HL-60/S4 (cell line): ENCODE measurements around the gene ITPR1.

Experiments used
- in situ Hi-C: fragments of 300-500 bp; cut with MboI; formaldehyde crosslinking; loops from 2 replicates; pipeline ENCODE4 v1.14.3; 2022; ENCODE audit warnings: low sequenced_read_pairs

Gene ITPR1

DNA sequence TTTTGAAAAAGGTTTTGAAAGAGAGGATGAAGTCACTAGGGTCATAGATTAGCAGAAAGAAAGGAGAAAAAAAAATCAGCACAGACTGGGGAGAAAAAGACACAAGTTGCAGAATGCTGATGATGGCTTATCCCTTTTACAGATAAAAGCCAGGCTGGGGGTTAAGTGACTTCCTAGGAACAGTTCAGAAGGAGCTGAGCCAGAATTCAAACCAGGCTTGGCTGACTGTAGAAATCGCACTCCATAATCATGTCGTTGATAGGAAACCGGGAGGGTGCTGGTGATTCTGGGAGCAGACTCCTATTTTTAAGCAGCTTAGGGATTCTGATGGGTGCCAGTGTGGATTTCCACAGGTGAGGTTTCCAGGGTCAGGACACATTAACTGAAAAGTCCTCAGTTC is 326.6 kb downstream of the ITPR1 start:
- in situ Hi-C loops: no loop called here

- in situ Hi-C loops: no loop called here
Observed at GRCh38 chr3:4820296-4821121, 327.4 kb downstream of the ITPR1 start.

- in situ Hi-C loops: no loop called here
Observed at GRCh38 chr3:4821338-4821737, 328.2 kb downstream of the ITPR1 start.

DNA sequence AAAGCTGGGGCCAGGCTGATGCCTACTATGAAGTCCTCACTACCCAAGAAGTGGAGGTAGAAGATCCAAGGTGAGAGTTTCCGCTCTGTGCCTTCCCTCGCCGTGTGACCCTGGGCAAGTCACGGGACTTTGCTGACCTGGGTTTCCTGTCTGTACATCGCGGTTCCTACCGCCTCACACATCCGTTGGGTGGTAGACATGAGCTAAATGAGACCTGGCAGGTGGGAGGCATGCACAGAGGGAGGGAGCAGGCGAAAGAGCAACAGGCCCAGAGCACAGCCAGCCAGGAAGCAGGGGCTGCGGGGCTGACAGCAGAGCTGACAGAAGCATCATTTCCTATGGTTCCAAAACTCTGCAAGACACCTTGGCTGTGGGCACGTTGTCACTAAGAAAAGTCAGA is 328.8 kb downstream of the ITPR1 start:
- in situ Hi-C loops: no loop called here

DNA sequence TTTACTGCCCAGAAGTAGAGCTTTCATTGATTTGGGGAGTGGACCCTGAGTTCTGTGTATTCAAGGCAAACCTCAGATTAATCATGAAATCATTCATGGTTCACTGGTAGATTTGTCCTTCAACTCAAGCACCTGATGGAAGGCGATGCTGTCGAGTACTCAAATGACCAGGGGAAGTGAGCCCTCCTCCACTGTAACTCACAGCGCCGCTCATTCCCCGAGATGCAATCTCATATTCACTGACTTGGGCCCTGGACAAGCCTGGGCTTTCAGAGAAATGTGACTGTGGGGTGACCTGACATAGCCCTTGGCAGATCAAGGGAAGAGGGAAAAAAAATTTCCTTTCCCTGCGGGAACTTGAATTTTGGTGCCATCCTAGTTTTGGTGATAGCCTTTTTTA is 329.4 kb downstream of the ITPR1 start:
- in situ Hi-C loops: no loop called here

- in situ Hi-C loops: no loop called here
Observed at GRCh38 chr3:4823385-4823784, 330.2 kb downstream of the ITPR1 start.

GRCh38 chr3:4823986-4824925 is 331.1 kb downstream of the ITPR1 start:
- in situ Hi-C loops: no loop called here

GRCh38 chr3:4824926-4825325 is 331.8 kb downstream of the ITPR1 start:
- in situ Hi-C loops: no loop called here

DNA sequence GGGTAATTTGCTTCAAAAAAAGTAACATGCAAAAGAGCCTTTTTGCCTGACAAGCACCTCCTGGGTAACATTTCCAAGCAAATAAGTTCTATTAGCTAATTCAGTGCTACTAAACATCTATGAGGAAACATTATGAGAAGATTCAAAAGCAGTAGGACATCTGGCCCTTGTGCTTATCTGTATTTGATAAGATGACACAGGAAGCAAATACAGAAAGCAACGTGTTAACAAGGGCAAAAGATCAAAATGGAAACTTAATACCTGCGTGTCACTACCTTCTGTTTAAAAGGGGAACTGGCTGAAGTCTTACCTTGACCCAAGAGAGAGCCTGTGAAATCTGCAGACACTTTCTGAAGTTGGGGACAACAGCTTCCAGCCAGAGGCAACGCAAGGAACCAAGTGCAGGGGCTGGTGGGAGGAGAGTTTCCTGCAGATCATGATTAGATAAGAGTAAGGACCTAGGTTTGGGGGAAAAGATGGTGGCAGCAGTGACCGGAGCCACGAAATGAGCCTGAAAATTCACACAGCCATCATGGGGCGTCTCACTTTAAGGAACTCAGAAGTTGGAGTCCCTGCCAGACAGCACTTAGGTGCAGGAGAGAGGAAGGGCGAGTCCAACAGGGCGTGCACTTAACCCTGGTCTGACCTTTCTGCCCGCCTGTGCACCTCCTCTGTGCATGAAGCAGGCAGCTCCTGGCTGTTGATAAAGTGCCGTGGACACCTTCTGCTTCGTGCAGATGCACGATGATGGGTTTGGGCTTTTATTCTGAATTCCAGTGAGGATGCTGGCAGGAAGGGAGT is 332.5 kb downstream of the ITPR1 start:
- in situ Hi-C loops: no loop called here

DNA sequence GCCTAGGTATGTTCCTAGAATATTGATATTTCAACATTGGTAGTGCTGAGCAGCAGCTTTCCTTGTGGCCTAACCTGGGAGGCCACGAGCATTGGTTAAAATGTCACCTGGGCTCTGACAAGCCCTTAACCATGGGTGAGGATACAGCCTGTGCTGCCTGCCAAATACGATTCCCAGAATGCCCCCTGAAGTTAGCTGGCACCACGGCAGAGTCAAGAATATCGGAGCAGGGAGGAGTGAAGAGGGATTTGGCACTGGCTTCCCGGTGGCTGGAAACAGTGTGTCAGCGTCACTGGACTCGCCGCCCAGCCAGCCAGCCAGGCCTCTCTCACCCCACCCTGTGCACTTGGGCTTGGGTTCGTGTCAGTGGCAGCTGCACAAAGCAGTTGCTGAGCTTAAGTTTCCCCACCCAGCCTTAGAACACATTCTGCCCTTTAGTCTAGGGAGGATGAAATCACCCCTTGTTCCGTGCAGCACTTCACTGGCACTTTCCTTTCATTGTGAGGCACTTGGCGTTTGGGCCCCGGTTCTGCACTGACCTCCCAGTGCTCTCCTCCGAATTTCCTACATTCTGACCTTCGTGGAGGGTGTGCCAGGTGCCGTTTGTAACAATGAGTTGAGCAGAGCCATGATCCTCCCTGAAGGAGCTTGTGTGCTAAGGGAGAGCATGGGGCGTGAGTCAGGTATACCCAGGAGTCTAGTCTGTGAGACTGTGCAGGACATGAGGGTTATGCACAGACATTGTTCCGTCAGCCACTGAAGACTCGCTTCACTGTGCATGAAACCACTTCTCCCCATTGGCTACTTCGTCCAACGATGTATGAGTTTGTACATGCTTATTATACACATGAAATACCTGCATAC is 333.3 kb downstream of the ITPR1 start:
- in situ Hi-C loops: no loop called here

DNA sequence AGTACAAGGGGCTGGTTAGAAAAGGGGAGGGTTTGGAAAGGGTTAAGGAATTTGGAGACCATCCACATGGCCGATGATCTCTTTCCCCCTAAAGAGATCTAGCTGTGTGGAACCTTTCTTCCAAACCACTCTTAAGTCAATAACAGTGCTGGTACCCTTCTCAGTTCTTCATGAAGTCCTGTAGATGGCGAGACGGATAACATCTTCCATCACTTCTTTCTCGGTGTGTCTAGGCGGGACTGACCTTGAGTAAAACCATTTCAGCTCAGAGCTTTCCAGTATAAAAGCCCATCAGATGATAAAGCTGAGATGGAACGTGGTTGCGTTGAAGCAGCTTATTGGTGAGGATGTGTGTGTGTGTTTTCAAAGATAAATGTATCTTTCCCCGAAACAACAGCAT is 334.6 kb downstream of the ITPR1 start:
- in situ Hi-C loops: no loop called here

GRCh38 chr3:4828279-4829030 is 335.3 kb downstream of the ITPR1 start:
- in situ Hi-C loops: no loop called here

DNA sequence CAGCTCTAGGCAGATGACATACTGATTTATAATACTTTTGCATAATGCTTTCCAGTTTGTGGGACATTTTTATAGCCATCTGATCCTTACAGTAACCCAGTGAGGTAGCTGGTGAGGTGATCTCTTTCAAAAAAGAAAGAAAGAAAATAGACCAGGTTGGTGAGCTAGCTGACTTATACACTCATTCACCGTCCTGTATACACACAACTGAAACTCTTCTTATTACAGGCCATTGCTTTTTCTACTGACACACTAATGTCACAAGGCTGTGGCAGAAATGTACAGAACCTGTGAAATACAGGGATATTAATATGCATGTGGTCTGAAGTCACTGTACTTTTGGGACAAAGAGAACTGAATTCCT is 335.9 kb downstream of the ITPR1 start:
- in situ Hi-C loops: no loop called here

DNA sequence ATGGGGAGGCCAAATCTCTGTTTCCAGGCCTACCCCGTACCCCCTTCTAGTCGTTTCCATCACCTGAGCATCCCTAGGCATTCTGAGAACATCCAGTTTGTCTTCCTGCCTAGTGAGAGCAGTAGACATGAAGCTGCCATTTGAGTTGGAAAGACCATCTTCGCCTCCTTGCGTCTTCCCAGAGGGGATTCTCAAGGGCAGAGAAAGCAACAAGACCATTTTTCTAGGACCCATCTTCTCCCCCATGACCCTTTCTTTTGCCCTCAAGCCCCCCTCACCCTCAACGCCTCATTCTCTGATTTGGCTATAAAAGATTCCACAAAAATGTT is 337.4 kb downstream of the ITPR1 start:
- in situ Hi-C loops: no loop called here

GRCh38 chr3:4831580-4831950 is 338.4 kb downstream of the ITPR1 start:
- in situ Hi-C loops: no loop called here

- in situ Hi-C loops: no loop called here
Observed at GRCh38 chr3:4833471-4833870, 340.3 kb downstream of the ITPR1 start.

- in situ Hi-C loops: no loop called here
Observed at GRCh38 chr3:4834403-4834866, 341.3 kb downstream of the ITPR1 start.

DNA sequence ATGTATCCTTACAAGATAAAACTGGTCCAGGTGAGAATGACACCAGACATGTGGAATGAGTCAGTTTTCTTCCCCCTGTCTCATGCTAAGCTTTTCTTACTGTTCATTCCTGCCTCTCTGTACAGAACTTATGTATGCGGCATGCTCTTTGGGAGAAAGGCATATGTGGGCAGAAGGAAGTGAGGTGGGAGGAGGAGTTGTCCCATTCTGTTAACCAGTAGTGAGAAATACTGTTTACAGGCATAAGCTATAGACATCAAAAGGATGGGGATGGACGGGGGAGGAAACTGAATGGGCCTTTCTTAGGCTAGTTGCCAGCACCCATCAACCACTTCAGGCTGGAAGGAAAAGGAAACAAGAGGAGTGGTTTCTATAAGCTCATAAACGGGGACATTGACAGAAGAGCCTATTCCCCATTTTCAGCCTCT is 342.5 kb downstream of the ITPR1 start:
- in situ Hi-C loops: no loop called here

DNA sequence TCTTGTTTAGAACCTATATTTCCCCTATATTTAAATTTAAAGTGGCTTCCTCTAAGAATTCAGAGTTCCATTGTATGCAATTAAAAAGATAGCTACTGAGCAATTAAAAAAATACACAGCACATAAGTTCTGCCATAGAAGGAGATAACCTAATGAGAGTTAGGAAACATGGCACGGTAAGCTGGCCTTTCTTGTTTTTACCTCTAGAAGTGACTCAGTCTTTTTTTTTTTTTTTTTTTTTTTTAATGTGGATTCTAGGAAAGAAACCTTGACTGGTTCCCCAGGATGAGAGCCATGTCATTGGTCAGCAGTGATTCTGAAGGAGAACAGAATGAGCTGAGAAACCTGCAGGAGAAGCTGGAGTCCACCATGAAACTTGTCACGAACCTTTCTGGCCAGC is 343.4 kb downstream of the ITPR1 start:
- in situ Hi-C loops: no loop called here
